H1 (cell line): ENCODE data around the gene EMC6. TPM values are rescaled to one million over a fixed set of nuclear protein-coding genes. Genes with fewer than 3 reads are reported as not detected.
A peak's percentile ranks its signal among the peaks of the same experiment; 100 is the strongest.

Source experiments
- CTCF ChIA-PET: fragments of 300-600 bp; sonication (Branson Sonifier 250); formaldehyde crosslinking; loops from one replicate; lab custom pipeline; 2021; ENCODE audit not compliant: partially characterized antibody; lab: Charles Lee
- POLR2A ChIA-PET: fragments of 300-600 bp; sonication (Branson Sonifier 250); formaldehyde crosslinking; loops from one replicate; lab custom pipeline; 2021; ENCODE audit warnings: inconsistent platforms; ENCODE audit not compliant: partially characterized antibody; lab: Charles Lee
- DNase-seq, 2 experiments: peaks; one replicate each; pipeline versions ENCODE4 v3.0.0 to v3.0.0-alpha.2; 2010 to 2022; ENCODE audit warnings: low spot score in 2 of 2, low read depth in 1 of 2, mixed read lengths in 1 of 2
- FAIRE-seq: peaks from 2 replicates; lab custom pipeline; 2011; peaks lifted over from hg19 to GRCh38; lab: Jason Lieb, UNC
- H2AFZ ChIP-seq: 2 replicates; pipeline ENCODE4 v1.8.1; 2012; ENCODE audit warnings: low read length, inconsistent platforms
- H2AK5ac ChIP-seq: 2 replicates; pipeline ENCODE4 v1.6.1; 2013; ENCODE audit warnings: low read depth, low read length
- H2BK120ac ChIP-seq: replicated peaks from 2 replicates; pipeline ENCODE3; 2013; ENCODE audit warnings: low read depth, low read length, inconsistent platforms
- H2BK12ac ChIP-seq: 2 replicates; pipeline ENCODE4 v1.6.1; 2013; ENCODE audit warnings: low read depth, low read length
- H2BK15ac ChIP-seq: 2 replicates; pipeline ENCODE4 v1.6.1; 2013; ENCODE audit warnings: low read length
- H2BK20ac ChIP-seq: 2 replicates; pipeline ENCODE4 v1.6.1; 2013; ENCODE audit warnings: low read length
- H2BK5ac ChIP-seq: 2 replicates; pipeline ENCODE4 v1.6.1; 2013; ENCODE audit warnings: low read depth, low read length
- H3K14ac ChIP-seq: 2 replicates; pipeline ENCODE4 v1.6.1; 2013; ENCODE audit warnings: inconsistent platforms; ENCODE audit not compliant: insufficient read length
- H3K18ac ChIP-seq: 2 replicates; pipeline ENCODE4 v1.6.1; 2013; ENCODE audit warnings: low read length; ENCODE audit errors: extremely low read depth
- H3K23ac ChIP-seq: 2 replicates; pipeline ENCODE4 v1.6.1; 2013; ENCODE audit warnings: inconsistent platforms; ENCODE audit not compliant: insufficient read length
- H3K23me2 ChIP-seq: 2 replicates; pipeline ENCODE4 v1.6.1; 2013; ENCODE audit warnings: low read depth, low read length
- H3K27ac ChIP-seq: 2 replicates; pipeline ENCODE4 v1.6.1; 2011; ENCODE audit warnings: low read depth, low read length, inconsistent platforms
- H3K27me3 ChIP-seq, 4 experiments: replicated peaks in 1 of 4; 1 replicate in 1 of 4; 2 replicates in 3 of 4; pipeline versions ENCODE4 v1.6.1 to v1.8.1; 2011 to 2013; ENCODE audit warnings: low read length in 3 of 4, mild to moderate bottlenecking in 3 of 4, inconsistent platforms in 2 of 4, mixed read lengths in 2 of 4, moderate library complexity in 1 of 4; ENCODE audit not compliant: control insufficient read depth in 3 of 4, insufficient read depth in 3 of 4; ENCODE audit errors: extremely low read depth in 1 of 4
- H3K36me3 ChIP-seq, 4 experiments: 2 replicates each; pipeline versions ENCODE4 v1.6.1 to v1.8.1; 2011 to 2013; ENCODE audit warnings: mild to moderate bottlenecking in 4 of 4, low read length in 3 of 4, moderate library complexity in 2 of 4, control low read depth in 1 of 4, inconsistent platforms in 1 of 4; ENCODE audit not compliant: insufficient read depth in 4 of 4, control insufficient read depth in 2 of 4
- H3K4ac ChIP-seq: replicated peaks from 2 replicates; pipeline ENCODE3; 2013; ENCODE audit warnings: low read length, low read depth, mixed read lengths, inconsistent platforms; ENCODE audit not compliant: insufficient read length
- H3K4me1 ChIP-seq, 4 experiments: replicated peaks in 1 of 4; 1 replicate in 1 of 4; 2 replicates in 3 of 4; pipeline versions ENCODE4 v1.6.1 to v1.8.1; 2011 to 2013; ENCODE audit warnings: low read length in 3 of 4, inconsistent platforms in 2 of 4, mixed read lengths in 1 of 4; ENCODE audit not compliant: insufficient read depth in 4 of 4, control insufficient read depth in 3 of 4
- H3K4me2 ChIP-seq, 2 experiments: 2 replicates each; pipeline versions ENCODE4 v1.6.1 to v1.8.1; 2011 to 2013; ENCODE audit warnings: low read depth in 2 of 2, low read length in 2 of 2, control low read depth in 1 of 2, inconsistent platforms in 1 of 2, mild to moderate bottlenecking in 1 of 2; ENCODE audit not compliant: insufficient read depth in 1 of 2
- H3K4me3 ChIP-seq, 4 experiments: fragments of 200-600, 300-600 bp in 1 of 4; sonication (generic), shearing (Covaris generic), sonication (Bioruptor Twin) in 1 of 4; 2 replicates each; pipeline versions ENCODE4 v1.5.1 to v1.8.1; 2011 to 2016; ENCODE audit warnings: low read length in 4 of 4, low read depth in 3 of 4, control low read depth in 2 of 4, inconsistent platforms in 2 of 4, mild to moderate bottlenecking in 2 of 4, mixed read lengths in 1 of 4, moderate library complexity in 1 of 4; ENCODE audit not compliant: insufficient read depth in 2 of 4; ENCODE audit errors: extremely low read depth in 1 of 4
- H3K56ac ChIP-seq: replicated peaks from 2 replicates; pipeline ENCODE3; 2013; ENCODE audit warnings: low read depth, mild to moderate bottlenecking, mixed read lengths, low read length, inconsistent platforms; ENCODE audit not compliant: insufficient read length
- H3K79me1 ChIP-seq: 2 replicates; pipeline ENCODE4 v1.6.1; 2013; ENCODE audit warnings: low read depth, low read length, control low read depth
- H3K79me2 ChIP-seq, 2 experiments: 2 replicates each; pipeline versions ENCODE4 v1.6.1 to v1.8.1; 2012 to 2013; ENCODE audit warnings: low read length in 2 of 2, mild to moderate bottlenecking in 2 of 2, inconsistent platforms in 1 of 2; ENCODE audit not compliant: insufficient read depth in 2 of 2, control insufficient read depth in 1 of 2
- H3K9ac ChIP-seq, 4 experiments: replicated peaks in 1 of 4; 1 replicate in 1 of 4; 2 replicates in 3 of 4; pipeline versions ENCODE4 v1.6.1 to v1.8.1; 2011 to 2013; ENCODE audit warnings: low read depth in 3 of 4, low read length in 3 of 4, control low read depth in 2 of 4, mild to moderate bottlenecking in 2 of 4, moderate library complexity in 2 of 4, inconsistent platforms in 1 of 4; ENCODE audit errors: extremely low read depth in 1 of 4
- H3K9me3 ChIP-seq, 2 experiments: 2 replicates each; pipeline versions ENCODE4 v1.6.1 to v1.8.1; 2012 to 2013; ENCODE audit warnings: mild to moderate bottlenecking in 2 of 2, moderate library complexity in 2 of 2, control low read depth in 1 of 2, inconsistent platforms in 1 of 2, low read depth in 1 of 2, low read length in 1 of 2, mixed read lengths in 1 of 2; ENCODE audit not compliant: insufficient read depth in 2 of 2
- H4K20me1 ChIP-seq, 2 experiments: replicated peaks in 1 of 2; 2 replicates each; pipeline versions ENCODE3 to v1.8.1; 2011 to 2013; ENCODE audit warnings: inconsistent platforms in 2 of 2, low read length in 2 of 2, mild to moderate bottlenecking in 1 of 2; ENCODE audit not compliant: insufficient read depth in 2 of 2, control insufficient read depth in 1 of 2
- H4K5ac ChIP-seq: 2 replicates; pipeline ENCODE4 v1.6.1; 2013; ENCODE audit warnings: low read length, low read depth, mixed read lengths, inconsistent platforms; ENCODE audit not compliant: insufficient read length
- H4K8ac ChIP-seq: 2 replicates; pipeline ENCODE4 v1.8.0; 2013; ENCODE audit warnings: mild to moderate bottlenecking, moderate library complexity, low read length, inconsistent platforms; ENCODE audit not compliant: insufficient read depth; ENCODE audit errors: extremely low read depth
- H4K91ac ChIP-seq: replicated peaks from 2 replicates; pipeline ENCODE3; 2013; ENCODE audit warnings: low read length, mixed read lengths, inconsistent platforms; ENCODE audit not compliant: insufficient read length
- EGR1 ChIP-seq: IDR thresholded peaks from 2 replicates; pipeline ENCODE4 v1.6.1; 2011; ENCODE audit warnings: low read depth, low read length, borderline replicate concordance
- KDM5A ChIP-seq: fragments of 200-600 bp; IDR thresholded peaks from 2 replicates; pipeline ENCODE4 v1.7.1; 2012; ENCODE audit warnings: mild to moderate bottlenecking, low read length, inconsistent platforms, mixed read lengths
- NRF1 ChIP-seq: IDR thresholded peaks from 2 replicates; pipeline ENCODE4 v1.6.1; 2011; ENCODE audit warnings: mild to moderate bottlenecking, low read depth, low read length, improper control_type of control experiment
- WGBS, 2 experiments: shearing (Covaris generic) in 1 of 2; methylation state at CpG; one replicate each; pipeline versions ENCODE4 v1.1.6 to v1.1.7; 2013 to 2015; ENCODE audit warnings: low lambda C conversion rate in 2 of 2, mixed read lengths in 2 of 2, inconsistent platforms in 1 of 2, low coverage in 1 of 2, missing lambda C conversion rate in 1 of 2; ENCODE audit not compliant: insufficient replicate concordance in 2 of 2, insufficient coverage in 1 of 2, insufficient read length in 1 of 2; ENCODE audit errors: extremely low coverage in 1 of 2, missing lambda C conversion rate in 1 of 2; 5-methylcytosine and 5-hydroxymethylcytosine counted together
- polyA plus RNA-seq, 7 experiments: library from polyadenylated mRNA; depleted of rRNA in 3 of 7; stranded (reverse) in 5 of 7; unstranded in 2 of 7; fragments of >200 nt in 5 of 7; fragments of 200-250 nt in 2 of 7; gene quantifications; 1 replicate in 5 of 7; 2 replicates in 1 of 7; 4 replicates in 1 of 7; pipeline versions ENCODE4 v1.2.1 to v1.2.3, GENCODE V29; 2011 to 2013; ENCODE audit warnings: missing spikeins in 2 of 7, mixed read lengths in 2 of 7
- total RNA-seq: library from RNA; stranded (reverse); fragmentation: NEBNext Ultra II Directional; extraction: Animal tissue kit (Norgen Biotek cat#: 25700); gene quantifications from 2 replicates; pipeline ENCODE4 v1.2.1, GENCODE V29; 2021
- TF ChIP-seq, protein P1 (sequence below): IDR thresholded peaks from 2 replicates; pipeline ENCODE4 v1.6.1; 2012; ENCODE audit warnings: inconsistent platforms

EMC6 gene
- total and polyA plus RNA-seq, 2 of the 8 experiments (the other 6 are each of a cell fraction or from before 2014, with no cell fraction given): 81.5 to 193 TPM

DNA sequence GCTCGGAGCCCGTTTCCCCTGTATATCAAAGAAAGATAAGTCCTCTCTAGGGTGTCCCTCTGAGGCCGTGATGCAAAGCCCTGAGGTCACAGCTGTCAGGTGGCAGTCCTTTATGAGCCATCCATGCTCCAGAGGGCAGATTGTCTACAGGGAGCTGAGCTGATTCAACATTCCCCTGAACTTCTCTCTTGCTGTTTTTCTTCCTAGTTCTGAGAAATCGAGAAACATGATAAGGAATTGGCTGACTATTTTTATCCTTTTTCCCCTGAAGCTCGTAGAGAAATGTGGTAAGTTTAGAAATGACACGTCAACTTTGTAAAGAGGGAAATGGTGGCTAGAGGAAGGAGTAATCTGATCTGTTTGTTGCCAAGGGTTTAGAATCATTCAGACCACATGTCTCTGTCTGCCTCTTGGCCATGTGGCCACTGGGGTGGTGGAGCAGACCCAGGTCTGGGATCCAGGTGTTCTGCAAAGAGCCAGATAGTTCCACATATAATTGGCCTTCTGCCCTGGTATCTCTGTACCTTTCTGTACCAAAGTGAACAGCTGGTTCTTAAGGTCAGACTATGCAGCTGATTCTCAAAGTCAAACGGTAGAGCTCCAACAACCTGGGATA, 28.5 kb upstream of the EMC6 start:
- no peak overlapping the region for H3K23ac ChIP-seq
- no peak overlapping the region for H3K18ac ChIP-seq
- H3K9me3 ChIP-seq: no peaks in the 10 kb centered on the region
- peaks cover 0 to 5% of the 10 kb centered on the region in 2 experiments for H4K20me1 ChIP-seq
- no peak overlapping the region for H3K14ac ChIP-seq
- no peak overlapping the region for H2BK12ac ChIP-seq
- H4K91ac ChIP-seq: no peak overlapping the region
- no peak overlapping the region for H2AFZ ChIP-seq
- H2BK5ac ChIP-seq: no peak overlapping the region
- peaks cover 3 to 8% (median 3%) of the 10 kb centered on the region in 4 experiments; a peak in 5 of 8 replicates for H3K36me3 ChIP-seq
- H3K27ac ChIP-seq: no peak overlapping the region
- no peak overlapping the region for H4K5ac ChIP-seq
- H3K4ac ChIP-seq: no peak overlapping the region
- H3K4me1 ChIP-seq: peaks cover 0 to 8% (median 5%) of the 10 kb centered on the region in 4 experiments; a peak in 3 of 7 replicates
- 84% methylated on average over 7 of the region's 7 CpGs; no CpG with 5 or more reads in 1 of the 2 experiments for whole genome bisulfite sequencing, 2 experiments
- TF ChIP-seq, protein P1, sequence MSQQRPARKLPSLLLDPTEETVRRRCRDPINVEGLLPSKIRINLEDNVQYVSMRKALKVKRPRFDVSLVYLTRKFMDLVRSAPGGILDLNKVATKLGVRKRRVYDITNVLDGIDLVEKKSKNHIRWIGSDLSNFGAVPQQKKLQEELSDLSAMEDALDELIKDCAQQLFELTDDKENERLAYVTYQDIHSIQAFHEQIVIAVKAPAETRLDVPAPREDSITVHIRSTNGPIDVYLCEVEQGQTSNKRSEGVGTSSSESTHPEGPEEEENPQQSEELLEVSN: no peak
- TF ChIP-seq KDM5A (no peak), NRF1 (no peak), EGR1 (no peak)
- TF ChIP-seq, all 59 proteins: peak for 0
- Histone ChIP-seq H3K23me2 (peaks cover 6% of the 10 kb centered on the region; the same call in 1 of the 2 replicates), H3K56ac (no peak overlapping the region), H3K27me3 (no peaks in the 10 kb centered on the region), H2BK15ac (no peak overlapping the region), H3K4me3 (no peak overlapping the region), H4K8ac (no peak overlapping the region), H2BK20ac (no peak overlapping the region), H3K9ac (no peak overlapping the region), H3K4me2 (no peak overlapping the region; a peak in 1 of 4 replicates), H3K79me2 (peaks cover 0 to 4% of the 10 kb centered on the region in 2 experiments; a peak in 2 of 4 replicates), H2BK120ac (no peak overlapping the region), H3K79me1 (no peaks in the 10 kb centered on the region; the same call in 1 of the 2 replicates), H2AK5ac (no peak overlapping the region)
- POLR2A ChIA-PET: interaction anchor here (1.2 to 1.9 kb wide), 5 partner anchors 9 to 28 kb away, joined by 3 to 6 read pairs (median 6); partner anchors contain the start of genes EMC6 and TAX1BP3
- FAIRE-seq (peak; percentile 39), DNase-seq (no peak)
- CTCF ChIA-PET: interaction anchor here (1.2 kb wide), 1 partner anchor 8 kb away, joined by 5 read pairs; no protein-coding TSS in a partner anchor
